Measurements from ENCODE around the gene RAI14.
"Not testable (repeated sequence)": the region's sequence is repeated elsewhere in the genome, so short reads cannot be mapped to it uniquely, and the experiment has no call there.

RAI14 gene

GRCh38 chr5:34701442-34701841, 45.3 kb downstream of the RAI14 start:
- not testable (repeated sequence) for DNase-seq

GRCh38 chr5:34703767-34704713, 47.9 kb downstream of the RAI14 start:
- DNase-seq: no peak

GRCh38 chr5:34706084-34706483, 50.0 kb downstream of the RAI14 start:
- no peak for DNase-seq

- no peak for DNase-seq
Measured at GRCh38 chr5:34707451-34708107, 51.5 kb downstream of the RAI14 start.

- DNase-seq: no peak
Measured at GRCh38 chr5:34708777-34709176, 52.6 kb downstream of the RAI14 start.

- no peak for DNase-seq
Measured at GRCh38 chr5:34709861-34710673, 53.9 kb downstream of the RAI14 start.

GRCh38 chr5:34712565-34712964, 56.4 kb downstream of the RAI14 start:
- DNase-seq: no peak

- DNase-seq: no peak
Measured at GRCh38 chr5:34715711-34716110, 59.6 kb downstream of the RAI14 start.

GRCh38 chr5:34716986-34717385, 60.9 kb downstream of the RAI14 start:
- no peak for DNase-seq

GRCh38 chr5:34717426-34718327, 61.5 kb downstream of the RAI14 start:
- DNase-seq: no peak

GRCh38 chr5:34718516-34718915, 62.4 kb downstream of the RAI14 start:
- no peak for DNase-seq

GRCh38 chr5:34719029-34719428, 62.9 kb downstream of the RAI14 start:
- no peak for DNase-seq

GRCh38 chr5:34721327-34721726, 65.2 kb downstream of the RAI14 start:
- no peak for DNase-seq

- DNase-seq: no peak
Measured at GRCh38 chr5:34722183-34722582, 66.1 kb downstream of the RAI14 start.

GRCh38 chr5:34724741-34725140, 68.6 kb downstream of the RAI14 start:
- DNase-seq: no peak

GRCh38 chr5:34727166-34727749, 71.1 kb downstream of the RAI14 start:
- DNase-seq: not testable (repeated sequence)

GRCh38 chr5:34728236-34728635, 72.1 kb downstream of the RAI14 start:
- no peak for DNase-seq

- no peak for DNase-seq
Measured at GRCh38 chr5:34731435-34732232, 75.5 kb downstream of the RAI14 start.

GRCh38 chr5:34734326-34734725, 78.2 kb downstream of the RAI14 start:
- DNase-seq: no peak

GRCh38 chr5:34735491-34736426, 79.6 kb downstream of the RAI14 start:
- DNase-seq: no peak

Measured in GF-D8 (cell line).